SH-SY5Y (cell line): ENCODE data around the gene PRRT2.

Experiments
- GATA2 ChIP-seq: IDR thresholded peaks from 2 replicates; pipeline ENCODE4 v1.6.1; 2011; ENCODE audit warnings: mild to moderate bottlenecking, low read depth, low read length
- GATA3 ChIP-seq: IDR thresholded peaks from 2 replicates; pipeline ENCODE4 v1.6.1; 2011; ENCODE audit warnings: low read depth, mild to moderate bottlenecking, low read length, moderate library complexity

- no peak for TF ChIP-seq GATA3
- no peak for TF ChIP-seq GATA2
These were observed 5.2 kb upstream of the PRRT2 start for GRCh38 chr16:29806641-29807425.
